ENCODE results near the gene SPOPL. TPM values are rescaled to one million over a fixed set of nuclear protein-coding genes. Genes with fewer than 3 reads are reported as not detected.

Gene SPOPL
- total and polyA plus RNA-seq, 9 of the 15 experiments (the other 6 are each of a cell fraction or from before 2014, with no cell fraction given): 0.53 to 6.1 (median 4.1) TPM

GRCh38 chr2:138537170-138537915 lies 35.8 kb downstream of the SPOPL start (continued):
- peak; percentile 75 for TF ChIP-seq NCOR1 (IDR thresholded peaks at IDR 0.05)
- no peak for TF ChIP-seq NR2C2 (CRISPR knock-in tag; IDR thresholded peaks at IDR 0.05)
- no peak for TF ChIP-seq NR2C2 (tag; IDR thresholded peaks at IDR 0.05)
- TF ChIP-seq CBFA2T2 (conservative IDR thresholded peaks at IDR 0.05): peak; percentile 83
- no peak for TF ChIP-seq COPS2 (conservative IDR thresholded peaks at IDR 0.05)
- no peak for TF ChIP-seq KDM2B (CRISPR knock-in tag; IDR thresholded peaks at IDR 0.05)
- TF ChIP-seq SMAD3 (CRISPR knock-in tag; conservative IDR thresholded peaks at IDR 0.05): no peak
- peak; percentile 71; the same call in 1 of the 2 replicates for TF ChIP-seq MITF (IDR thresholded peaks at IDR 0.05)
- TF ChIP-seq RBM22 (IDR thresholded peaks at IDR 0.05; ENCODE audit: low read depth, low read length, poor library complexity, severe bottlenecking): no peak
- no peak for TF ChIP-seq SIX5 (IDR thresholded peaks at IDR 0.05; ENCODE audit: borderline replicate concordance in 1 of 2, insufficient read depth in 1 of 2, low read depth in 1 of 2, low read length in 2 of 2)
- TF ChIP-seq CEBPB (tag; IDR thresholded peaks at IDR 0.05): peak; percentile 75
- peak; percentile 40; the same call in 1 of the 2 replicates for TF ChIP-seq PHB2 (IDR thresholded peaks at IDR 0.05; ENCODE audit: low read depth)
- TF ChIP-seq HDAC8 (tag; IDR thresholded peaks at IDR 0.05): no peak
- no peak for TF ChIP-seq ZNF780A (CRISPR knock-in tag; IDR thresholded peaks at IDR 0.05)
- TF ChIP-seq MTA2 (IDR thresholded peaks at IDR 0.05; ENCODE audit: low read depth): peak; percentile 66
- no peak for TF ChIP-seq MCM5 (IDR thresholded peaks at IDR 0.05; ENCODE audit: low read depth)
- TF ChIP-seq KLF16 (IDR thresholded peaks at IDR 0.05): peak; percentile 38; the same call in 1 of the 2 replicates
- 0 out of 4 replicates have a peak, but pooled peaks of 1 of the 2 experiments have one; percentile 31 for TF ChIP-seq RCOR1 (IDR thresholded peaks at IDR 0.05; ENCODE audit: borderline replicate concordance in 1 of 2, low read depth in 2 of 2, low read length in 2 of 2)
- TF ChIP-seq RB1 (IDR thresholded peaks at IDR 0.05; ENCODE audit: low read depth): no peak
- TF ChIP-seq TSC22D4 (tag; IDR thresholded peaks at IDR 0.05): no peak
- TF ChIP-seq ZNF644 (tag; IDR thresholded peaks at IDR 0.05; ENCODE audit: low read depth): no peak
- peak; percentile 80 for TF ChIP-seq TEAD4 (IDR thresholded peaks at IDR 0.05; ENCODE audit: low read length)
- no peak for TF ChIP-seq TEAD4 (CRISPR knock-in tag; IDR thresholded peaks at IDR 0.05; ENCODE audit: borderline replicate concordance)
- TF ChIP-seq HNRNPLL (IDR thresholded peaks at IDR 0.05; ENCODE audit: low read depth, low read length, poor library complexity, severe bottlenecking): no peak
- TF ChIP-seq ZNF77 (CRISPR knock-in tag; IDR thresholded peaks at IDR 0.05): no peak
- TF ChIP-seq RFX5 (IDR thresholded peaks at IDR 0.05; ENCODE audit: low read depth, low read length): no peak
- no peak for TF ChIP-seq TAF15 (IDR thresholded peaks at IDR 0.05; ENCODE audit: low read depth, low read length)
- no peak for TF ChIP-seq NEUROD1 (IDR thresholded peaks at IDR 0.05; ENCODE audit: borderline replicate concordance, low read depth, low read length, partially characterized antibody)
- no peak for TF ChIP-seq PHB (CRISPR knock-in tag; IDR thresholded peaks at IDR 0.05)
- peak; percentile 49; the same call in 1 of the 2 replicates for TF ChIP-seq SMARCE1 (IDR thresholded peaks at IDR 0.05)
- no peak for TF ChIP-seq ZNF551 (CRISPR knock-in tag; IDR thresholded peaks at IDR 0.05)
- TF ChIP-seq SOX6 (IDR thresholded peaks at IDR 0.05): peak; percentile 77
- no peak for TF ChIP-seq IRF2 (CRISPR knock-in tag; IDR thresholded peaks at IDR 0.05)
